Activated T-helper 1 cell treated with anti-CD3 and anti-CD28 coated beads, Interleukin-12 subunit alpha, Interleukin-12 subunit beta, Interleukin-2, Interleukin-4 antibody, amounts not matched to agents 30 ng/mL and 10 ng/mL and 1 ng/mL, durations not matched to agents 14 hours and 24 hours and 36 hours (primary cell): ENCODE results near the gene ABCA7. TPM values are rescaled to one million over a fixed set of nuclear protein-coding genes. Genes with fewer than 3 reads are reported as not detected.

Experiments
- DNase-seq: peaks from one replicate; pipeline ENCODE4 v3.0.0; 2021; ENCODE audit warnings: low spot score
- H3K27ac Mint-ChIP-seq: one replicate; pipeline ENCODE4 v1.8.0; 2021; ENCODE audit warnings: mild to moderate bottlenecking, mixed read lengths
- H3K27me3 Mint-ChIP-seq: one replicate; pipeline ENCODE4 v1.8.0; 2022; ENCODE audit warnings: mild to moderate bottlenecking, moderate library complexity, mixed read lengths; ENCODE audit not compliant: insufficient read depth
- H3K36me3 Mint-ChIP-seq: one replicate; pipeline ENCODE4 v1.8.0; 2021; ENCODE audit warnings: low read depth, mixed read lengths
- H3K4me1 Mint-ChIP-seq: one replicate; pipeline ENCODE4 v1.8.0; 2021; ENCODE audit warnings: low read depth, mixed read lengths
- H3K4me3 Mint-ChIP-seq: one replicate; pipeline ENCODE4 v1.8.0; 2021; ENCODE audit warnings: mild to moderate bottlenecking, moderate library complexity, mixed read lengths
- H3K9me3 Mint-ChIP-seq: one replicate; pipeline ENCODE4 v1.8.0; 2021; ENCODE audit warnings: mixed read lengths
- intact Hi-C: fragments of 100-400 bp; cut with micrococcal nuclease; formaldehyde crosslinking; loops from one replicate; pipeline ENCODE4 v1.15.1; 2024
- total RNA-seq: library from RNA; stranded (reverse); gene quantifications from 2 replicates; pipeline ENCODE4 v1.2.3, GENCODE V29; 2022

The ABCA7 gene
- total RNA-seq, 1 donor from 2014 or later = 15.8 TPM

- intact Hi-C loops = loop anchor here (1.0 to 5.0 kb wide), 7 partner anchors 9 to 137 kb away; partner anchors contain the start of genes ABCA7, ARHGAP45, ATP5F1D and CNN2
- H3K4me1 Mint-ChIP-seq = peaks cover 30% of the 10 kb centered on the region
- H3K9me3 Mint-ChIP-seq = peaks cover 8% of the 10 kb centered on the region
- peak; percentile 96 for DNase-seq
- peaks cover 14% of the 10 kb centered on the region for H3K36me3 Mint-ChIP-seq
- H3K4me3 Mint-ChIP-seq = peak within 1 kb of the TSS; percentile 80
- peaks cover 2% of the 10 kb centered on the region for H3K27me3 Mint-ChIP-seq
- H3K27ac Mint-ChIP-seq = peak within 1 kb of the TSS; percentile 90
These were observed 63.9 kb downstream of the ABCA7 start, which contains the start of gene GPX4 for GRCh38 chr19:1103708-1104310. Gene GPX4 (plus strand): TSS chr19:1103994. CDS start chr19:1104044, 50 bp downstream.

DNA sequence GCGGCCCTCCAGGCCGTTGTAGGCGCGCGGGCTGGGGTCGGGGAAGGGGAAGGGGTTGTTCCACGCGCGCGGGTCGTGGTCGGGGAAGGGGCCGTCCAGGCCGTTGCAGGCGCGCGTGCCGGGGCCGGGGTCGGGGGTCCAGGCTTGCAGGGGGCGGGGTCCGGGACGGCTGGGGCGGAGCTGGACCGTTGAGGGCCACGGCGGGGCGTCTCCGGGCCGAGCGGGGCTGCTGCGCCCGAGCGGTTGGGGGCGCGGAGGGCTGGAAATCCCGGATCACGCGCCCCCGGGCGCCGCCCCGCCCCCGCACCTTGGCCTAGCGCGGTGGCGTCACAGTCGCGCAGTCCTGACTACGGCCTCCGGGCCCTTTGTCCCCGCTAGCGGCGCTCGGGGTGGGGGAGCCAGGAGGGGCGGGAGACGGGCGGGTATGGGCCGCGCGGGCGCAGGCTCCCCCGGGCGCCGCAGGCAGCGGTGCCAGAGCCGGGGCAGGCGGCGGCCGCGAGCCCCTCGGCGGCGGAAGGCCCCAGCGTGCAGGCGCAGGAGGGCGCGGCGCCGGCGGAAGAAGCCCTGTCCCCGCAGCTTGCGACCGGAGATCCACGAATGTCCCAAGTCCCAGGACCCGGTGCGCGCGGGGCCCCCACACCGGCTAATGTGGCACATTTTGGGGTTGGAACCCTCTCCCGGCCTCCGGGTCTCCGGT lies 64.6 kb downstream of the ABCA7 start:
- H3K4me3 Mint-ChIP-seq = peak overlapping the region; percentile 80
- H3K27me3 Mint-ChIP-seq = peaks cover under 1% of the 10 kb centered on the region
- DNase-seq = peak; percentile 71
- peaks cover 24% of the 10 kb centered on the region for H3K4me1 Mint-ChIP-seq
- peak overlapping the region; percentile 55 for H3K27ac Mint-ChIP-seq
- peaks cover 7% of the 10 kb centered on the region for H3K9me3 Mint-ChIP-seq
- intact Hi-C loops = loop anchor here (1.0 to 5.0 kb wide), 3 partner anchors 28 to 83 kb away; partner anchors contain the start of genes ARHGAP45, RNU6-2 and TMEM259
- peaks cover 13% of the 10 kb centered on the region for H3K36me3 Mint-ChIP-seq

DNA sequence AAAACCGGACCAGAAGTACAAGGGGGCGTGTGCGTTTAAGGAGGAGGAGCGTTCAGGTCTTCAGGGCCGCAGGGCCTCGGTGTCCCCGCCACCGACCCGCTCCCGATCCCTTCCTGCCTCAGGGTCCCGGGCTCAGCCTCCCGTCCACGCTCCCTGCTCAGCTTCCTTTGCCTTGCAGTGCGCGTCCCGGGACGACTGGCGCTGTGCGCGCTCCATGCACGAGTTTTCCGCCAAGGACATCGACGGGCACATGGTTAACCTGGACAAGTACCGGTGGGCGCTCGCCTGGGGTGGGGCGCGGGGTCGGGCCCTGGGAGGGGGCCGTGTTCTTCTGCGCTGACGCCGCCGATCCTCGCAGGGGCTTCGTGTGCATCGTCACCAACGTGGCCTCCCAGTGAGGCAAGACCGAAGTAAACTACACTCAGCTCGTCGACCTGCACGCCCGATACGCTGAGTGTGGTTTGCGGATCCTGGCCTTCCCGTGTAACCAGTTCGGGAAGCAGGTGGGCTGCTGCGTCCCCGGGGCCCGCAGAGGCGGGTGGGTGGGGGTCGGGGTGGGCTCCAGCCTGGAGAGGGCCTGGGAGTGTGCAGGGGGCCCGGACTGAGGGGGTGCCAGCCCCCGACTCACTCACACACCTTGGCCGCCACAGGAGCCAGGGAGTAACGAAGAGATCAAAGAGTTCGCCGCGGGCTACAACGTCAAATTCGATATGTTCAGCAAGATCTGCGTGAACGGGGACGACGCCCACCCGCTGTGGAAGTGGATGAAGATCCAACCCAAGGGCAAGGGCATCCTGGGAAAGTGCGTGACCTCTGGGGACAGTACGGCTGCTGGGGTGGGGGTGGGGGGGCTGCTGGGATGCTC lies 65.3 kb downstream of the ABCA7 start:
- intact Hi-C loops = no loop called here
- Mint-ChIP-seq H3K36me3 (peaks cover 7% of the 10 kb centered on the region), H3K27me3 (no peaks in the 10 kb centered on the region), H3K4me3 (peak overlapping the region; percentile 80), H3K9me3 (no peaks in the 10 kb centered on the region), H3K27ac (peak overlapping the region; percentile 55), H3K4me1 (peaks cover 17% of the 10 kb centered on the region)
- DNase-seq = no peak

- Mint-ChIP-seq H3K4me3 (peak overlapping the region; percentile 57), H3K27ac (peak overlapping the region; percentile 55), H3K9me3 (no peaks in the 10 kb centered on the region), H3K27me3 (no peaks in the 10 kb centered on the region), H3K36me3 (peaks cover 9% of the 10 kb centered on the region), H3K4me1 (peaks cover 16% of the 10 kb centered on the region)
- no peak for DNase-seq
- intact Hi-C loops = no loop called here
These were observed 66.2 kb downstream of the ABCA7 start for GRCh38 chr19:1105873-1106840.

DNA sequence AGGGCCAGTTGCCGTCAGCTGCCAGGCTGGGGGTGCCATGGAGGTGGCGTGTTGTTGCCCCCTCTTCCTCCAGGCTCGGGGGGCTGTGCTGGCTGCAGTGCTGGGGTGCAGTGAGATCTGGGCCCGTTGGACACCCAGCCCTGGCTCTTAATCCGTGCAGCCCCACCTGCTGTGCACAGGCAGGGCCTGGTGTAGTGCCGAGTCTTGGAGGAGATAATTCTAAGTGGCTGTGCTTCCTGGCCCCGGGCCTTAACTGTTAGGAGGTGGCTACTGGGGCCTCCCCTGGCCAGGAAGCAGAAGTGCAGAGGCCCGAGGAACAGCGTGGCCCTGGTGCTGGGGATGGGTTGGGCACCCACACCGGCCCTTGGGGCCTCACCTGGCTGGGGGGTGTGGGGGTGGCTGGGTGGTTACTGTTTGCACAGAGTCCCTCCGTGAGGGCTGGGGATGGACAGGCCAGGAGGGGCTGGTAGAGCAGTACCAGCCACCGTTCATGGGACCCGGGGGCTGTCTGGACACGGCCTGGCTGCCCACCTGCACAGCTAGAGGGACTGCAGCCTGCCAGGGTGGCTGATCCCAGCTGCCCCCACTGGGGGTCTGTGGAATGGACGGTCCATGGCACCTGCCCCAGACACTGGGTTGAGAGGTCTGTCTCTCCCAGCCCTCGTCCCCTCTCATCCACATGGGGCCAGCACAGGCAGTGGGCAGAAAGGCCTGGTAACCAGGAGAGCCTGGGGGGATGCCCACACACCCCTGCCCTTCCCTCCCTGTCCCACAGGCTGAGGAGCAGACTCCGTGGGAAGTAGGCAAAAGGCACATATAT lies 67.1 kb downstream of the ABCA7 start:
- Mint-ChIP-seq H3K9me3 (no peaks in the 10 kb centered on the region), H3K27ac (peak overlapping the region; percentile 55), H3K4me1 (peaks cover 7% of the 10 kb centered on the region), H3K36me3 (peaks cover 9% of the 10 kb centered on the region), H3K27me3 (no peaks in the 10 kb centered on the region), H3K4me3 (peak overlapping the region; percentile 42)
- no peak for DNase-seq
- intact Hi-C loops = no loop called here

- Mint-ChIP-seq H3K4me3 (no peak overlapping the region), H3K36me3 (peaks cover 9% of the 10 kb centered on the region), H3K9me3 (no peaks in the 10 kb centered on the region), H3K27ac (no peak overlapping the region), H3K4me1 (peaks cover 2% of the 10 kb centered on the region), H3K27me3 (no peaks in the 10 kb centered on the region)
- DNase-seq = no peak
- intact Hi-C loops = no loop called here
These were observed 67.9 kb downstream of the ABCA7 start for GRCh38 chr19:1107661-1108261.

DNA sequence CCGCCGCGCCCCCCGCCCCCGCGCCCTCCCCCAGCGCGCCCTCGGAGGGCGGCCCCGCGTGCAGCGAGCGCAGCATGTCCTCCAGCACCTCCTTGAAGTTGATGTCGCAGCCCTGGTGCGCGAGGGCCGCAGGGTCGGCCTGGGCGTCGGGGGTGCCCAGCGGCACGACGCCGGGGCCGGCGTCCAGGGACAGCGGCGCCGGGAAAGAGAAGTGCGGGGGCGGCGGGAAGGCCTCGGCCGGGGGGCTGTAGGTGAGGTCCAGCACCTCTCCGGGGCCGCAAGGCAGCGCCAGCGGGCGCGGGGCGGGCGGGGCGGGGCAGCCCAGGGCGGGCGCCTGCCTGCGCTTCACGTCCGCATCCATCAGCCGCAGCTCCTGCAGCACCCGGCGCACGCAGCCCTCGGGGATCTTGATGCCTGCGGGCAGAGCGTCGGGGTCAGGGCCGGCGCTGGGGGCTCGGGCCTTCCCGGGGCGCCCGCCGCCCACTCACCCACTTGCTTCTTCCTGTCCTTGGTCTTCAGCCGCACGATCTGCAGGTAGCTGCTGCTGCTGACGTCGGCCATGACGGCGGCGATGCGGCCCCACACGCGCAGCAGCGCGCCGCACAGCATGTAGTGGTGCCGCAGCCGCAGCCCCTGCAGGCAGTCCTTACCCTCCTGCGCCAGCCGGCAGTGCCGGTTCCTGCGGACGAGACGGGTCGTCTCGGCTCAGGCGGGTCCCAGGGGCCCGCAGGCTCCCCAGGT lies 68.6 kb downstream of the ABCA7 start:
- DNase-seq = no peak
- intact Hi-C loops = no loop called here
- peaks cover 9% of the 10 kb centered on the region for H3K36me3 Mint-ChIP-seq
- no peaks in the 10 kb centered on the region for H3K9me3 Mint-ChIP-seq
- H3K27ac Mint-ChIP-seq = no peak overlapping the region
- H3K4me3 Mint-ChIP-seq = no peak overlapping the region
- H3K4me1 Mint-ChIP-seq = no peaks in the 10 kb centered on the region
- no peaks in the 10 kb centered on the region for H3K27me3 Mint-ChIP-seq

DNA sequence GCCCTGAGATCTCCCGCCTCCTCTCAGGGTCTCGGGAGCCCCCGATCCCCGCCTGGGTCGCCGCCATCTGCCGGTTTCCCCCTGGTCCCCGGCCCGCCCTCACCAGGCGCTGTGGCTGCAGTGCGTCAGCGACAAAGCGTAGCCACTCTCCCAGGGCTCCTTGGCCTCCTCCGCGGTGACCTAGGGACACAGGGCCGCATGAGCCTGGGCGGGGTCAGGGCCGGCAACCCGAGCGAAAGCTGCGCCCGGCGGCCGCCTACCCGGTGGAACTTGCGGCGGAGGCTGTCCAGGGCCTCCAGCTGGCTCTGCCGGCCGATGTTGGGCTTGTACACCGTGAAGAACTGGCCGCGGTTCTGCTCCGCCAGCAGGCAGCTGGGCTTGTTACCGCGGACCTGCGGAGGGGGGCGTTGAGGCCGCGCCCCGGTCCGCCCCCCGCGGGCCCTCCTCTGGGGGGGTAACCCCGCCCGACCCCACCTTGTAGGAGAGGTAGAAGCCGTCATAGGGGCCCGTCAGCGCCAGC lies 69.2 kb downstream of the ABCA7 start:
- no peak for DNase-seq
- no peak overlapping the region for H3K4me3 Mint-ChIP-seq
- no peaks in the 10 kb centered on the region for H3K9me3 Mint-ChIP-seq
- H3K36me3 Mint-ChIP-seq = peaks cover 9% of the 10 kb centered on the region
- H3K4me1 Mint-ChIP-seq = no peaks in the 10 kb centered on the region
- H3K27me3 Mint-ChIP-seq = no peaks in the 10 kb centered on the region
- intact Hi-C loops = no loop called here
- H3K27ac Mint-ChIP-seq = no peak overlapping the region

GRCh38 chr19:1109697-1110671 lies 70.1 kb downstream of the ABCA7 start:
- peaks cover 9% of the 10 kb centered on the region for H3K36me3 Mint-ChIP-seq
- H3K27ac Mint-ChIP-seq = no peak overlapping the region
- no peaks in the 10 kb centered on the region for H3K9me3 Mint-ChIP-seq
- H3K27me3 Mint-ChIP-seq = no peaks in the 10 kb centered on the region
- DNase-seq = no peak
- no peak overlapping the region for H3K4me3 Mint-ChIP-seq
- no peaks in the 10 kb centered on the region for H3K4me1 Mint-ChIP-seq
- intact Hi-C loops = no loop called here
